PFSK-1 (cell line): Measurements from ENCODE around the gene SLC35A4.

Source experiments
- POLR2AphosphoS5 ChIP-seq: IDR thresholded peaks from 2 replicates; pipeline ENCODE4 v1.6.1; 2012; ENCODE audit warnings: low read depth, mild to moderate bottlenecking, control low read depth, low read length, moderate library complexity
- SIN3A ChIP-seq: IDR thresholded peaks from 2 replicates; pipeline ENCODE4 v1.6.1; 2012; ENCODE audit warnings: mild to moderate bottlenecking, low read length, moderate library complexity, borderline replicate concordance; ENCODE audit not compliant: insufficient read depth
- TAF1 ChIP-seq: IDR thresholded peaks from 2 replicates; pipeline ENCODE4 v1.6.1; 2012; ENCODE audit warnings: low read length, control low read depth, borderline replicate concordance; ENCODE audit not compliant: insufficient read depth
- TF ChIP-seq, protein P1 (sequence below), 2 experiments: IDR thresholded peaks; 2 replicates each; pipeline versions ENCODE4 v1.6.1 to v1.8.0; 2011 to 2012; ENCODE audit warnings: low read depth in 2 of 2, low read length in 2 of 2, control low read depth in 1 of 2, inconsistent platforms in 1 of 2, mild to moderate bottlenecking in 1 of 2, moderate library complexity in 1 of 2; ENCODE audit not compliant: insufficient read depth in 1 of 2

DNA sequence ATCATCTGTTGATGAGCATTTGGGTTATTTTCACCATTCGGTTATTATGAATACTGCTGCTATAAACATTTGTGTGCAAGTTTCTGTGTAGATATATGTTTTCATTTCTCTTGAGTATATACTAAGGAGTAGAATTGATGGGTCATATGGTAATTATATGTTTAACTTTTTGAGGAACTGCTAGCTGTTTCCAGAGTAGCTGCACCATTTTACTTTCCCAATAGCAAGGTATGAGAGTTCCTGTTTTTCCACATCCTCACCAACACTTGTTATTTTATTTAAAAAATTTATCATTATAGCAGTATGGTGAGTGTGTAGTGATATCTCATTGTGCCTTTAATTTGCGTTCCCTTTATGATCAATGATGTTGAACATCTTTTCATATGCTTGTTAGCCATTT, 39.1 kb downstream of the SLC35A4 start:
- no peak for TF ChIP-seq TAF1
- TF ChIP-seq POLR2AphosphoS5 = no peak
- TF ChIP-seq, protein P1, sequence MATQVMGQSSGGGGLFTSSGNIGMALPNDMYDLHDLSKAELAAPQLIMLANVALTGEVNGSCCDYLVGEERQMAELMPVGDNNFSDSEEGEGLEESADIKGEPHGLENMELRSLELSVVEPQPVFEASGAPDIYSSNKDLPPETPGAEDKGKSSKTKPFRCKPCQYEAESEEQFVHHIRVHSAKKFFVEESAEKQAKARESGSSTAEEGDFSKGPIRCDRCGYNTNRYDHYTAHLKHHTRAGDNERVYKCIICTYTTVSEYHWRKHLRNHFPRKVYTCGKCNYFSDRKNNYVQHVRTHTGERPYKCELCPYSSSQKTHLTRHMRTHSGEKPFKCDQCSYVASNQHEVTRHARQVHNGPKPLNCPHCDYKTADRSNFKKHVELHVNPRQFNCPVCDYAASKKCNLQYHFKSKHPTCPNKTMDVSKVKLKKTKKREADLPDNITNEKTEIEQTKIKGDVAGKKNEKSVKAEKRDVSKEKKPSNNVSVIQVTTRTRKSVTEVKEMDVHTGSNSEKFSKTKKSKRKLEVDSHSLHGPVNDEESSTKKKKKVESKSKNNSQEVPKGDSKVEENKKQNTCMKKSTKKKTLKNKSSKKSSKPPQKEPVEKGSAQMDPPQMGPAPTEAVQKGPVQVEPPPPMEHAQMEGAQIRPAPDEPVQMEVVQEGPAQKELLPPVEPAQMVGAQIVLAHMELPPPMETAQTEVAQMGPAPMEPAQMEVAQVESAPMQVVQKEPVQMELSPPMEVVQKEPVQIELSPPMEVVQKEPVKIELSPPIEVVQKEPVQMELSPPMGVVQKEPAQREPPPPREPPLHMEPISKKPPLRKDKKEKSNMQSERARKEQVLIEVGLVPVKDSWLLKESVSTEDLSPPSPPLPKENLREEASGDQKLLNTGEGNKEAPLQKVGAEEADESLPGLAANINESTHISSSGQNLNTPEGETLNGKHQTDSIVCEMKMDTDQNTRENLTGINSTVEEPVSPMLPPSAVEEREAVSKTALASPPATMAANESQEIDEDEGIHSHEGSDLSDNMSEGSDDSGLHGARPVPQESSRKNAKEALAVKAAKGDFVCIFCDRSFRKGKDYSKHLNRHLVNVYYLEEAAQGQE (IDR thresholded peaks at IDR 0.05; ENCODE audit: insufficient read depth in 1 of 2, low read depth in 2 of 2, low read length in 2 of 2) = no peak
- TF ChIP-seq SIN3A = no peak
